Astrocyte (in vitro differentiated cells and primary cell): Measurements from ENCODE around the gene ARHGAP6. TPM values are rescaled to one million over a fixed set of nuclear protein-coding genes. Genes with fewer than 3 reads are reported as not detected.

Experiments used
- DNase-seq: peaks from one replicate; pipeline ENCODE4 v3.0.0-alpha.2; 2010; ENCODE audit warnings: low read depth
- FAIRE-seq: peaks from 2 replicates; lab custom pipeline; 2011; peaks lifted over from hg19 to GRCh38; lab: Jason Lieb, UNC
- H2AFZ ChIP-seq: 2 replicates; pipeline ENCODE4 v1.6.0; 2012; ENCODE audit warnings: low read depth, low read length, inconsistent platforms
- H3K27ac ChIP-seq: 2 replicates; pipeline ENCODE4 v1.5.1; 2011; ENCODE audit warnings: low read depth, low read length, inconsistent platforms
- H3K27me3 ChIP-seq: 2 replicates; pipeline ENCODE4 v1.6.0; 2011; ENCODE audit warnings: low read length, inconsistent platforms; ENCODE audit not compliant: insufficient read depth
- H3K36me3 ChIP-seq: 2 replicates; pipeline ENCODE4 v1.5.1; 2011; ENCODE audit warnings: low read length, inconsistent platforms; ENCODE audit not compliant: insufficient read depth
- H3K4me1 ChIP-seq: 2 replicates; pipeline ENCODE4 v1.5.1; 2011; ENCODE audit warnings: low read length, inconsistent platforms; ENCODE audit not compliant: insufficient read depth
- H3K4me2 ChIP-seq: 2 replicates; pipeline ENCODE4 v1.6.0; 2012; ENCODE audit warnings: low read length, inconsistent platforms
- H3K4me3 ChIP-seq: 2 replicates; pipeline ENCODE4 v1.5.1; 2011; ENCODE audit warnings: low read depth, mild to moderate bottlenecking, low read length, inconsistent platforms; ENCODE audit not compliant: insufficient read depth
- H3K79me2 ChIP-seq: 2 replicates; pipeline ENCODE4 v1.6.0; 2012; ENCODE audit warnings: mild to moderate bottlenecking, low read length, inconsistent platforms; ENCODE audit not compliant: insufficient read depth
- H3K9ac ChIP-seq: 2 replicates; pipeline ENCODE4 v1.6.0; 2012; ENCODE audit warnings: mild to moderate bottlenecking, low read length, inconsistent platforms
- H3K9me3 ChIP-seq: 2 replicates; pipeline ENCODE4 v1.5.1; 2012; ENCODE audit warnings: low read depth, mild to moderate bottlenecking, low read length, inconsistent platforms; ENCODE audit not compliant: insufficient read depth
- H4K20me1 ChIP-seq: 2 replicates; pipeline ENCODE4 v1.6.0; 2012; ENCODE audit warnings: low read length, inconsistent platforms; ENCODE audit not compliant: insufficient read depth
- H3K27ac Mint-ChIP-seq: one replicate; pipeline ENCODE4 v1.8.0; 2021; ENCODE audit warnings: mild to moderate bottlenecking, mixed read lengths; ENCODE audit not compliant: unreplicated experiment
- H3K27me3 Mint-ChIP-seq: one replicate; pipeline ENCODE4 v1.8.0; 2021; ENCODE audit warnings: low read depth, mixed read lengths; ENCODE audit not compliant: unreplicated experiment
- H3K36me3 Mint-ChIP-seq: one replicate; pipeline ENCODE4 v1.8.0; 2021; ENCODE audit warnings: low read depth, mixed read lengths; ENCODE audit not compliant: unreplicated experiment
- H3K4me1 Mint-ChIP-seq: one replicate; pipeline ENCODE4 v1.8.0; 2021; ENCODE audit warnings: low read depth, mixed read lengths; ENCODE audit not compliant: unreplicated experiment
- H3K4me3 Mint-ChIP-seq: one replicate; pipeline ENCODE4 v1.8.0; 2021; ENCODE audit warnings: mild to moderate bottlenecking, moderate library complexity, mixed read lengths; ENCODE audit not compliant: unreplicated experiment
- H3K9me3 Mint-ChIP-seq: one replicate; pipeline ENCODE4 v1.8.0; 2021; ENCODE audit warnings: mild to moderate bottlenecking, mixed read lengths; ENCODE audit not compliant: unreplicated experiment
- CTCF ChIP-seq: IDR thresholded peaks from 2 replicates; pipeline ENCODE4 v1.5.1; 2011; ENCODE audit warnings: low read depth, mild to moderate bottlenecking, inconsistent platforms, low read length, moderate library complexity; ENCODE audit not compliant: insufficient read depth
- EZH2 ChIP-seq: IDR thresholded peaks from 2 replicates; pipeline ENCODE4 v1.6.1; 2012; ENCODE audit warnings: mild to moderate bottlenecking, low read length, inconsistent platforms; ENCODE audit not compliant: insufficient read depth
- total RNA-seq: library from RNA; stranded (reverse); gene quantifications from 2 replicates; pipeline ENCODE4 v1.2.1, GENCODE V29; 2021

Gene ARHGAP6
- total RNA-seq, 1 donor from 2014 or later = 0.30 TPM

GRCh38 chrX:11272290-11272689 lies 393.4 kb downstream of the ARHGAP6 start:
- no peaks in the 10 kb centered on the region for H3K9me3 ChIP-seq
- no peaks in the 10 kb centered on the region for H3K27me3 ChIP-seq
- no peak overlapping the region for H2AFZ ChIP-seq
- H3K4me2 ChIP-seq = peak overlapping the region; percentile 19
- Mint-ChIP-seq H3K27me3 (no peaks in the 10 kb centered on the region), H3K4me3 (no peak overlapping the region), H3K4me1 (peaks cover 7% of the 10 kb centered on the region), H3K27ac (no peak overlapping the region), H3K36me3 (no peaks in the 10 kb centered on the region), H3K9me3 (no peaks in the 10 kb centered on the region)
- H4K20me1 ChIP-seq = no peaks in the 10 kb centered on the region
- H3K4me1 ChIP-seq = peaks cover 8% of the 10 kb centered on the region
- no peak overlapping the region for H3K9ac ChIP-seq
- no peak for TF ChIP-seq EZH2
- no peak for TF ChIP-seq CTCF
- no peak overlapping the region for H3K27ac ChIP-seq
- H3K4me3 ChIP-seq = no peak overlapping the region
- no peaks in the 10 kb centered on the region for H3K79me2 ChIP-seq
- FAIRE-seq = peak; percentile 58
- DNase-seq = peak; percentile 10
- no peaks in the 10 kb centered on the region for H3K36me3 ChIP-seq

GRCh38 chrX:11269996-11270395 lies 395.7 kb downstream of the ARHGAP6 start:
- Histone ChIP-seq H3K27ac (no peak overlapping the region), H3K9ac (no peak overlapping the region), H3K4me2 (no peak overlapping the region), H3K4me1 (peaks cover 8% of the 10 kb centered on the region), H4K20me1 (no peaks in the 10 kb centered on the region), H3K9me3 (no peaks in the 10 kb centered on the region), H3K79me2 (no peaks in the 10 kb centered on the region), H3K36me3 (no peaks in the 10 kb centered on the region), H3K4me3 (no peak overlapping the region), H3K27me3 (no peaks in the 10 kb centered on the region), H2AFZ (no peak overlapping the region)
- FAIRE-seq (no peak), DNase-seq (no peak)
- H3K4me3 Mint-ChIP-seq = no peak overlapping the region
- no peaks in the 10 kb centered on the region for H3K9me3 Mint-ChIP-seq
- H3K36me3 Mint-ChIP-seq = no peaks in the 10 kb centered on the region
- H3K27ac Mint-ChIP-seq = no peak overlapping the region
- no peaks in the 10 kb centered on the region for H3K27me3 Mint-ChIP-seq
- H3K4me1 Mint-ChIP-seq = peaks cover 13% of the 10 kb centered on the region
- no peak for TF ChIP-seq CTCF
- no peak for TF ChIP-seq EZH2

- H3K4me3 Mint-ChIP-seq = no peak overlapping the region
- H3K4me1 Mint-ChIP-seq = peaks cover 13% of the 10 kb centered on the region
- TF ChIP-seq EZH2 (no peak), CTCF (no peak)
- H3K9me3 Mint-ChIP-seq = no peaks in the 10 kb centered on the region
- Histone ChIP-seq H3K4me1 (peaks cover 8% of the 10 kb centered on the region), H3K27ac (no peak overlapping the region), H3K9ac (no peak overlapping the region), H4K20me1 (no peaks in the 10 kb centered on the region), H2AFZ (no peak overlapping the region), H3K27me3 (no peaks in the 10 kb centered on the region), H3K79me2 (no peaks in the 10 kb centered on the region), H3K36me3 (no peaks in the 10 kb centered on the region), H3K4me3 (no peak overlapping the region), H3K4me2 (no peak overlapping the region), H3K9me3 (no peaks in the 10 kb centered on the region)
- H3K27ac Mint-ChIP-seq = no peak overlapping the region
- peak; percentile 82 for FAIRE-seq
- no peak for DNase-seq
- no peaks in the 10 kb centered on the region for H3K36me3 Mint-ChIP-seq
- no peaks in the 10 kb centered on the region for H3K27me3 Mint-ChIP-seq
Measured at GRCh38 chrX:11269006-11269405, 396.7 kb downstream of the ARHGAP6 start.
